ENCODE measurements around the gene SAXO2. TPM values are rescaled to one million over a fixed set of nuclear protein-coding genes. Genes with fewer than 3 reads are reported as not detected.
A peak's percentile ranks its signal among the peaks of the same experiment; 100 is the strongest.
"Not testable (repeated sequence)": the region's sequence is repeated elsewhere in the genome, so short reads cannot be mapped to it uniquely, and the experiment has no call there.

The SAXO2 gene
- total RNA-seq, 2 experiments from 2014 or later = 11.1 to 14.9 TPM

DNA sequence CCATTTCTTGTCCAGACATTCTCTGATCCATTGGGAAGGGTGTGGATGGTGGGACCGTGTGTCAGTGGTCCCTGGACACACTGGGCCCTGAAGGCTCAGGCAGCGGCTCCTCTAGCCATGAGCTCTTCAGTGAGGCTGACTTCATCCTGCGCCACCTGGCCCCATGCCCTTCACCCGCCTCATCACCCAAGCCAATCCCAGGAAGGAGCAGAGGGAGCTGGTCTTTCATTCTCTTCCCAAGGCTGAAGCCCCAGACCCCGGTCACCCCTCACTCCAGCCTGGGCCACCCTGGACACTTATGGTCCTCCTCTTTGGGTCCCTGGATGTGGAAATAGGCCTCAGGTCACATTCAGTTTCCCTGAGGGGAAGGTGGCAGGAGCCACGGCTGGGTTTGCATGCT lies 62.2 kb downstream of the SAXO2 start:
- H3K4me1 Mint-ChIP-seq (ENCODE audit: low read depth); H3K27me3 Mint-ChIP-seq; H3K27me3 ChIP-seq (ENCODE audit: control insufficient read depth in 1 of 2, insufficient read depth in 2 of 2, low read length in 2 of 2); CTCF ChIA-PET; H3K4me3 ChIP-seq (ENCODE audit: low read length); H3K9me3 Mint-ChIP-seq; H3K27ac ChIP-seq (ENCODE audit: low read depth in 1 of 2, low read length in 2 of 2); intact Hi-C loops (cut with DNase I, micrococcal nuclease); ATAC-seq (ENCODE audit: poor library complexity); H3K27ac Mint-ChIP-seq; H3K36me3 Mint-ChIP-seq (ENCODE audit: low read depth); DNase-seq; H3K4me1 ChIP-seq (ENCODE audit: insufficient read depth, low read length); H3K4me3 Mint-ChIP-seq; H3K36me3 ChIP-seq (ENCODE audit: insufficient read depth, low read length); POLR2A ChIA-PET; H3K9me3 ChIP-seq (ENCODE audit: control insufficient read depth in 1 of 2, insufficient read depth in 1 of 2, low read length in 2 of 2): not testable (repeated sequence)

GRCh38 chr15:82325646-82326045 lies 63.0 kb downstream of the SAXO2 start:
- H3K27me3 ChIP-seq (ENCODE audit: control insufficient read depth in 1 of 2, insufficient read depth in 2 of 2, low read length in 2 of 2); H3K4me1 ChIP-seq (ENCODE audit: insufficient read depth, low read length); H3K4me3 Mint-ChIP-seq; CTCF ChIA-PET; DNase-seq; POLR2A ChIA-PET; H3K9me3 Mint-ChIP-seq; H3K4me3 ChIP-seq (ENCODE audit: low read length); H3K36me3 ChIP-seq (ENCODE audit: insufficient read depth, low read length); ATAC-seq (ENCODE audit: poor library complexity); H3K9me3 ChIP-seq (ENCODE audit: control insufficient read depth in 1 of 2, insufficient read depth in 1 of 2, low read length in 2 of 2); intact Hi-C loops (cut with DNase I, micrococcal nuclease); H3K36me3 Mint-ChIP-seq (ENCODE audit: low read depth); H3K27ac Mint-ChIP-seq; H3K27ac ChIP-seq (ENCODE audit: low read depth in 1 of 2, low read length in 2 of 2); H3K4me1 Mint-ChIP-seq (ENCODE audit: low read depth); H3K27me3 Mint-ChIP-seq: not testable (repeated sequence)

DNA sequence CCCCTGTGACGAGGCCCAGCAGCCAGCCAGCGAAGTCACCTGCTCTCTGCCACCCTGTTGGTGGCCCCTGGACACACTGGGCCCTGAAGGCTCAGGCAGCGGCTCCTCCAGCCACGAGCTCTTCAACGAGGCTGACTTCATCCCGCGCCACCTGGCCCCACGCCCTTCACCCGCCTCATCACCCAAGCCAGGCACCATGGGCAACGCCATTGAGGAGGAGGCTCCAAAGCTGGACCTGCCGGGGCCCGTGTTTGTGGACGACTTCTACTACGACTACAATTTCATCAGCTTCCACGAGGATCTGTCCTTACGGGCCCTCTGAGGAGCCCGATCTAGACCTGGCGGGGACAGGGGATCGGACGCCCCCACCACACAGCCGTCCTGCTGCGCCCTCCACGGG lies 64.3 kb downstream of the SAXO2 start:
- CTCF ChIA-PET = not testable (repeated sequence)

GRCh38 chr15:82327372-82327771 lies 64.8 kb downstream of the SAXO2 start:
- DNase-seq, H3K27ac Mint-ChIP-seq, POLR2A ChIA-PET: not testable (repeated sequence)

More for the DNA sequence above, 64.3 kb downstream of the SAXO2 start:
- intact Hi-C loops (cut with DNase I, micrococcal nuclease); H3K9me3 ChIP-seq (ENCODE audit: control insufficient read depth in 1 of 2, insufficient read depth in 1 of 2, low read length in 2 of 2); H3K27ac Mint-ChIP-seq; ATAC-seq (ENCODE audit: poor library complexity); DNase-seq; H3K4me1 ChIP-seq (ENCODE audit: insufficient read depth, low read length); H3K36me3 ChIP-seq (ENCODE audit: insufficient read depth, low read length); H3K9me3 Mint-ChIP-seq; H3K27ac ChIP-seq (ENCODE audit: low read depth in 1 of 2, low read length in 2 of 2); H3K4me3 ChIP-seq (ENCODE audit: low read length); H3K27me3 Mint-ChIP-seq; H3K4me1 Mint-ChIP-seq (ENCODE audit: low read depth); H3K4me3 Mint-ChIP-seq; H3K27me3 ChIP-seq (ENCODE audit: control insufficient read depth in 1 of 2, insufficient read depth in 2 of 2, low read length in 2 of 2); H3K36me3 Mint-ChIP-seq (ENCODE audit: low read depth); POLR2A ChIA-PET: not testable (repeated sequence)

GRCh38 chr15:82329039-82329438 lies 66.4 kb downstream of the SAXO2 start:
- DNase-seq; H3K36me3 ChIP-seq (ENCODE audit: insufficient read depth, low read length); H3K4me1 Mint-ChIP-seq (ENCODE audit: low read depth); H3K9me3 ChIP-seq (ENCODE audit: control insufficient read depth in 1 of 2, insufficient read depth in 1 of 2, low read length in 2 of 2); H3K4me3 Mint-ChIP-seq; H3K27ac Mint-ChIP-seq; H3K36me3 Mint-ChIP-seq (ENCODE audit: low read depth); H3K27me3 ChIP-seq (ENCODE audit: control insufficient read depth in 1 of 2, insufficient read depth in 2 of 2, low read length in 2 of 2); H3K27me3 Mint-ChIP-seq; intact Hi-C loops (cut with DNase I, micrococcal nuclease); ATAC-seq (ENCODE audit: poor library complexity); H3K27ac ChIP-seq (ENCODE audit: low read depth in 1 of 2, low read length in 2 of 2); H3K9me3 Mint-ChIP-seq; CTCF ChIA-PET; POLR2A ChIA-PET; H3K4me3 ChIP-seq (ENCODE audit: low read length): not testable (repeated sequence)
- peaks cover 13% of the 10 kb centered on the region for H3K4me1 ChIP-seq (ENCODE audit: insufficient read depth, low read length)

More at GRCh38 chr15:82327372-82327771, 64.8 kb downstream of the SAXO2 start:
- H3K4me1 ChIP-seq (ENCODE audit: insufficient read depth, low read length); H3K9me3 ChIP-seq (ENCODE audit: control insufficient read depth in 1 of 2, insufficient read depth in 1 of 2, low read length in 2 of 2); H3K4me3 Mint-ChIP-seq; intact Hi-C loops (cut with DNase I, micrococcal nuclease); H3K4me1 Mint-ChIP-seq (ENCODE audit: low read depth); H3K36me3 ChIP-seq (ENCODE audit: insufficient read depth, low read length); H3K27me3 ChIP-seq (ENCODE audit: control insufficient read depth in 1 of 2, insufficient read depth in 2 of 2, low read length in 2 of 2); ATAC-seq (ENCODE audit: poor library complexity); H3K36me3 Mint-ChIP-seq (ENCODE audit: low read depth); H3K27me3 Mint-ChIP-seq; CTCF ChIA-PET; H3K27ac ChIP-seq (ENCODE audit: low read depth in 1 of 2, low read length in 2 of 2); H3K9me3 Mint-ChIP-seq; H3K4me3 ChIP-seq (ENCODE audit: low read length): not testable (repeated sequence)

DNA sequence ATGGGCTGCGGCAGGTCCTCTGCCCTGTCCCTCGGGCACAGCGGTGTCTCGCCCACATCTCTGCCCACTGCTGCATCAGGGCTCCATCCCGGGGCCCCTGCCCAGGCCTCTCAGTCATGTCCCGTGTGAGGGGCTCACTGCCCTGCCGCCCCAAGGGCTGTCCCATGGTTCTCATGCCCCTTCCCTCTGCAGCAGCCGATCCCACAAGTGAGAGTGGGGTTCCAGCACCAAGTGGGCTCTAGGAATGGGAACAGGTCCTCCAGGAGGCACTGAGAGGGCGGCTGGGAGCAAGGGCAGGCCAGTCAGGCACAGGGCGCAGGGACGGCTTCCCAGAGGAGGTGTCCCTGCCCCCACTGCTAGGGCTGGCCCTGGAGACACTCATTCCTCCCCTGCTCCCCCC lies 68.3 kb downstream of the SAXO2 start:
- H3K4me3 Mint-ChIP-seq; H3K4me1 Mint-ChIP-seq (ENCODE audit: low read depth); H3K27me3 ChIP-seq (ENCODE audit: control insufficient read depth in 1 of 2, insufficient read depth in 2 of 2, low read length in 2 of 2); H3K9me3 ChIP-seq (ENCODE audit: control insufficient read depth in 1 of 2, insufficient read depth in 1 of 2, low read length in 2 of 2); H3K27ac ChIP-seq (ENCODE audit: low read depth in 1 of 2, low read length in 2 of 2); CTCF ChIA-PET; ATAC-seq (ENCODE audit: poor library complexity); H3K27me3 Mint-ChIP-seq; POLR2A ChIA-PET; H3K4me3 ChIP-seq (ENCODE audit: low read length); H3K36me3 ChIP-seq (ENCODE audit: insufficient read depth, low read length); DNase-seq; H3K9me3 Mint-ChIP-seq; H3K27ac Mint-ChIP-seq; H3K36me3 Mint-ChIP-seq (ENCODE audit: low read depth): not testable (repeated sequence)
- peaks cover 13% of the 10 kb centered on the region for H3K4me1 ChIP-seq (ENCODE audit: insufficient read depth, low read length)
- intact Hi-C loops (cut with DNase I, micrococcal nuclease) = loop anchor here in 1 of 2 experiments (10.0 kb wide), 1 partner anchor 46 kb away; no protein-coding TSS in a partner anchor

- intact Hi-C loops (cut with DNase I, micrococcal nuclease) = loop anchor here in 1 of 2 experiments (10.0 kb wide), 1 partner anchor 47 kb away; no protein-coding TSS in a partner anchor
- DNase-seq = peak in 2 of 14 experiments; percentile 15 to 58
These were observed 69.1 kb downstream of the SAXO2 start for GRCh38 chr15:82331576-82332304.

More at GRCh38 chr15:82331576-82332304, 69.1 kb downstream of the SAXO2 start:
- H3K27ac ChIP-seq (ENCODE audit: low read depth in 1 of 2, low read length in 2 of 2); H3K36me3 Mint-ChIP-seq (ENCODE audit: low read depth); H3K4me1 Mint-ChIP-seq (ENCODE audit: low read depth); H3K27me3 ChIP-seq (ENCODE audit: control insufficient read depth in 1 of 2, insufficient read depth in 2 of 2, low read length in 2 of 2); H3K4me3 ChIP-seq (ENCODE audit: low read length); H3K9me3 ChIP-seq (ENCODE audit: control insufficient read depth in 1 of 2, insufficient read depth in 1 of 2, low read length in 2 of 2); H3K36me3 ChIP-seq (ENCODE audit: insufficient read depth, low read length); CTCF ChIA-PET; H3K9me3 Mint-ChIP-seq; POLR2A ChIA-PET; H3K27ac Mint-ChIP-seq; H3K27me3 Mint-ChIP-seq; H3K4me3 Mint-ChIP-seq: not testable (repeated sequence)
- peak; percentile 95 for ATAC-seq (ENCODE audit: poor library complexity)
- H3K4me1 ChIP-seq (ENCODE audit: insufficient read depth, low read length) = peaks cover 13% of the 10 kb centered on the region

Data from CD4-positive, alpha-beta T cell (primary cell).